ENCODE data around the gene CLEC3A. TPM values are rescaled to one million over a fixed set of nuclear protein-coding genes. Genes with fewer than 3 reads are reported as not detected.

The CLEC3A gene
- total RNA-seq, 2 donors from 2014 or later: not detected

DNA sequence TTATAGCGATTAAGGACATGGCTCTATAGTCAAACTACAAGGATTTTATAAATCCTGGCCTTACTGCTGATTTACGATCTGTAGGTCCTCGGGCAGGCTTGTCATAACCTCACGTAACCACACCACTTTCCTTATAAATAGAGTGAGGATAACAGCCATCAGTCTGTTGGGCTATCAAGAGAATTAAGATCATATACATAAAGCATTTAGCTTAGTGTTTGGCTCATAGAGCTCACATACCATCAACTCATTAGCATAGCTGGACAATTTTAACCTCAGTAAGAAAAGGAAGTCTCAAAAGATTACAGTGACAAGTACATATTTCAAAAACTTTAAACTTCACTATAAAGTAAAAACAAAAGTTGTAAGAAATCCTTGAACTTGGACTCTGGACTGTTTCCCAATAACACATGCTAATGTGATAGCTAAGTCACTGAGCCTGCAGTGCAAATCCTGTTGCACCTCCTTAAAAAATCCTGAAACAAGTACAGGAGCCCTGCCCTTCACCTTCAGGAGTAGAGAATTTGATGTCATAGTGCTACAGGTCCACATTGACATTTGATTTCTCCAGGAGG is 20.8 kb upstream of the CLEC3A start:
- DNase-seq (ENCODE audit: low spot score): no peak
- H3K4me1 Mint-ChIP-seq (ENCODE audit: low read depth in 2 of 2): no peaks in the 10 kb centered on the region
- no peak overlapping the region for H3K4me3 Mint-ChIP-seq
- no peaks in the 10 kb centered on the region for H3K9me3 Mint-ChIP-seq
- no peak for ATAC-seq
- no peaks in the 10 kb centered on the region for H3K36me3 Mint-ChIP-seq
- H3K27ac Mint-ChIP-seq: no peak overlapping the region
- no peaks in the 10 kb centered on the region for H3K27me3 Mint-ChIP-seq

DNA sequence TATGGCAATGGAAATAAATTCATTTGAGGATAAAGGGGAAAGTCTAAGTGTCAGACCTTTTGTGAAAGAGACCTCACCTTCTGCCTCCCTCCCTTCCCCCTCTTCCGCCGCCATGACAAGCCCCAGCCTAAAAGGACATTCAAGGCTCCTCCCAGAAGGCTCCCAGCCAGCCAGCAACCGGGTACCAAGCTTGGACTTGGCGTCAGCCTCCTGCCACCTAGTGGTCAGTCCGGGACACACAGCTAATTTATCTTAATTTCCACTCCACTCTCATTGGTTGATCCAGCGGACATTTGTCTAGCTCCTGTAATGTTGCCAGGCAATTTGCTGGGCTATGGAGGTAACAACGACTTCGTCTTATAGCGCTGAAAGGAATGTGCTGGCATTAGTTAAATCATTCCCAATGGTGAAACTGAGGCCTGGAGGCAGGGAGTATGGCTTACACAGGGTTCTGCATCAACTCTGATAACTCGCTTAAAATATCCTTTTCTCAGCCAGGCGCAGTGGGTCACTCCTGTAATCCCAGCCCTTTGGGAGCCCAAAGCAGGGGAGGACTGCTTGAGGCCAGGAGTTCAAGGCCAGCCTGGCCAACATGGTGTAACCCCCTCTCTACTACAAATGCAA is 19.3 kb upstream of the CLEC3A start:
- peak; percentile 62 for DNase-seq (ENCODE audit: low spot score)
- Mint-ChIP-seq H3K27me3 (no peaks in the 10 kb centered on the region), H3K4me1 (ENCODE audit: low read depth in 2 of 2) (no peaks in the 10 kb centered on the region), H3K4me3 (no peak overlapping the region), H3K9me3 (no peaks in the 10 kb centered on the region), H3K36me3 (no peaks in the 10 kb centered on the region), H3K27ac (no peak overlapping the region)
- peak; percentile 79 to 86 for ATAC-seq

DNA sequence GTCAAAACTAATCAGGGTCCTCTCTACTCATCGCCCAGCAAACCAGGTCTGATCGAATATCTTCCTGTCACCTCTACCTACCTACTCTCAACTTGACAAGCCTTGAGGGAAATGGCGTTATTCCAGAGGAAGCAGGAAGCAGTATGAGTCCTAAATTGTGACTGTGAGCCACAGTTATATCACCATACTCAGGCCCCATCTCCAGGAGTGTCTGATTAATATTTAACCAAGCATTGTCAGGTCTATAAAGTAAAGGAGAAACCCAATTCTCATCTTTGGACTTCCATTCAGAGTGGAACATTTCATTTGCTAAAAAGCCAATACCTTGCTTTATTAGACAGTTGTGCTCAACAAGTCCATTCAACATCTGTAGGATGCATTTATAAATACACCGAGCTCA is 17.8 kb upstream of the CLEC3A start:
- DNase-seq (ENCODE audit: low spot score): no peak
- ATAC-seq: no peak
- no peak overlapping the region for H3K27ac Mint-ChIP-seq
- no peaks in the 10 kb centered on the region for H3K4me1 Mint-ChIP-seq (ENCODE audit: low read depth in 2 of 2)
- no peaks in the 10 kb centered on the region for H3K27me3 Mint-ChIP-seq
- H3K4me3 Mint-ChIP-seq: no peak overlapping the region
- no peaks in the 10 kb centered on the region for H3K36me3 Mint-ChIP-seq
- H3K9me3 Mint-ChIP-seq: no peaks in the 10 kb centered on the region

- Mint-ChIP-seq H3K36me3 (no peaks in the 10 kb centered on the region), H3K27ac (no peak overlapping the region), H3K4me1 (ENCODE audit: low read depth in 2 of 2) (no peaks in the 10 kb centered on the region), H3K4me3 (no peak overlapping the region), H3K9me3 (no peaks in the 10 kb centered on the region), H3K27me3 (peaks cover 2 to 3% of the 10 kb centered on the region in 2 donors)
- no peak for DNase-seq (ENCODE audit: low spot score)
- ATAC-seq: no peak
Observed at GRCh38 chr16:78005881-78006280, 16.5 kb upstream of the CLEC3A start.

GRCh38 chr16:78007121-78007520 is 15.2 kb upstream of the CLEC3A start:
- peak in 1 of 2 donors; percentile 40 for ATAC-seq
- no peak overlapping the region for H3K27ac Mint-ChIP-seq
- DNase-seq (ENCODE audit: low spot score): no peak
- no peaks in the 10 kb centered on the region for H3K9me3 Mint-ChIP-seq
- H3K27me3 Mint-ChIP-seq: peaks cover 3 to 9% of the 10 kb centered on the region in 2 donors
- H3K4me3 Mint-ChIP-seq: no peak overlapping the region
- no peaks in the 10 kb centered on the region for H3K4me1 Mint-ChIP-seq (ENCODE audit: low read depth in 2 of 2)
- H3K36me3 Mint-ChIP-seq: no peaks in the 10 kb centered on the region

DNA sequence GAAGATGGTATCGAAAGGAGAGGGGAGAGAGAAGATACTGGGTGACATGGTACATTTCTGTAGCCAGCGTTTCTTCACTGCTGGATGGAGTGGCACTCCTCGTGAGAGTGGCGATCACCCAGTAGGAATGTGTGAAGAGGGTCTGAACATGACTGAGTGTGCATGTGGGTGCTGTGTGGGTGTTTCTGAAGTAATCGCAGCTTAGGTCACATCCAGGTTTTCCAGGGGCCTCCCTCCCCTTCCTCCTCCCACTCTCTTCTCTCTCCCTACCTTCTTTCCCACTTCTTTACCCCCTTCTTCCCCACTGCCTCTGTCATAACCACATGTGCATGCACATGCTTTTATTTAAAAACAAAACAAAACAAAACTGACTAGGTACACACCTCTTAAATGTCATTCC is 1.8 kb downstream of the CLEC3A start:
- ATAC-seq: no peak
- Mint-ChIP-seq H3K4me3 (no peak overlapping the region), H3K36me3 (no peaks in the 10 kb centered on the region), H3K4me1 (ENCODE audit: low read depth in 2 of 2) (no peaks in the 10 kb centered on the region), H3K27ac (no peak overlapping the region), H3K27me3 (peaks cover 4 to 26% of the 10 kb centered on the region in 2 donors), H3K9me3 (no peaks in the 10 kb centered on the region)
- no peak for DNase-seq (ENCODE audit: low spot score)

DNA sequence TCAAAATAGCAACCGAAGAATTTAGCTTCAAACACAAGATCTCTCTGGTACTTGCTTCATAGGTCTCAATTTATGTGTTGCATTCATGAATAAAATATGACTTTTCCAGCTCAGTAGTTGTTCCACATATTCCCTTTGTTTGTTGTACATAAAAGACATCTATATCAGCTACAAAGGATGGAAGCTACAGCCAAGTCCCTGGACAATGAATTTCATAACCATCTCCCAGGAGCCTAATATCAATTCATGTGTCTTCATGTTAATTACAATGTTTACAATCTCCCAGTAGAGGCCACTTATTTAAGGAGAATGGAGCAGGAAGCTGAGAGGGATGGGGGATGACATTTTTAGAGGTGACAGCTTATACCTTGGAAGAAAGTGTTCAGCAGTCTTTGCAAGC is 3.3 kb downstream of the CLEC3A start:
- Mint-ChIP-seq H3K9me3 (no peaks in the 10 kb centered on the region), H3K4me1 (ENCODE audit: low read depth in 2 of 2) (no peaks in the 10 kb centered on the region), H3K4me3 (no peak overlapping the region), H3K27me3 (peaks cover 7 to 25% of the 10 kb centered on the region in 2 donors), H3K27ac (no peak overlapping the region), H3K36me3 (no peaks in the 10 kb centered on the region)
- DNase-seq (ENCODE audit: low spot score) (no peak), ATAC-seq (no peak)

DNA sequence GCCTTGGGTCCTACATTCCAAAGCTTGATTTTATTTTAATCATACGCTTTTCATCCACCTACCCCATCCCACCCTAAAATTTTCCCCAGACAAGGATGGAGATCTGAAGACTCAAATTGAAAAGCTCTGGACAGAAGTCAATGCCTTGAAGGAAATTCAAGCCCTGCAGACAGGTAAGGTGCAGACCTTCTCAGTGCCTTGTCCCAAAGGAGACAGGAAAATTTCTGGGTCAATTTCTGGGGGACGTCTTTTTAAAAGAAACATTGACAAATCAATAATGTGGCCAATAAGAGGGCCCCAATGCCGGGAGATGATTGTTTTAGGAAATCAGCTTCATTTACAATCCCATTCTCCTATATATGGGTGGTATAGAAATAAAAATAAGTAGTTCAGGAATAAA is 5.7 kb downstream of the CLEC3A start:
- no peak overlapping the region for H3K4me3 Mint-ChIP-seq
- no peaks in the 10 kb centered on the region for H3K4me1 Mint-ChIP-seq (ENCODE audit: low read depth in 2 of 2)
- DNase-seq (ENCODE audit: low spot score) (no peak), ATAC-seq (no peak)
- H3K36me3 Mint-ChIP-seq: no peaks in the 10 kb centered on the region
- H3K27me3 Mint-ChIP-seq: peaks cover 9 to 25% of the 10 kb centered on the region in 2 donors
- no peaks in the 10 kb centered on the region for H3K9me3 Mint-ChIP-seq
- no peak overlapping the region for H3K27ac Mint-ChIP-seq

- no peaks in the 10 kb centered on the region for H3K9me3 Mint-ChIP-seq
- no peak overlapping the region for H3K4me3 Mint-ChIP-seq
- no peaks in the 10 kb centered on the region for H3K4me1 Mint-ChIP-seq (ENCODE audit: low read depth in 2 of 2)
- ATAC-seq (no peak), DNase-seq (ENCODE audit: low spot score) (no peak)
- H3K27me3 Mint-ChIP-seq: peaks cover 31 to 34% of the 10 kb centered on the region in 2 donors
- no peak overlapping the region for H3K27ac Mint-ChIP-seq
- H3K36me3 Mint-ChIP-seq: no peaks in the 10 kb centered on the region
Observed at GRCh38 chr16:78034530-78034929, 12.2 kb downstream of the CLEC3A start.

DNA sequence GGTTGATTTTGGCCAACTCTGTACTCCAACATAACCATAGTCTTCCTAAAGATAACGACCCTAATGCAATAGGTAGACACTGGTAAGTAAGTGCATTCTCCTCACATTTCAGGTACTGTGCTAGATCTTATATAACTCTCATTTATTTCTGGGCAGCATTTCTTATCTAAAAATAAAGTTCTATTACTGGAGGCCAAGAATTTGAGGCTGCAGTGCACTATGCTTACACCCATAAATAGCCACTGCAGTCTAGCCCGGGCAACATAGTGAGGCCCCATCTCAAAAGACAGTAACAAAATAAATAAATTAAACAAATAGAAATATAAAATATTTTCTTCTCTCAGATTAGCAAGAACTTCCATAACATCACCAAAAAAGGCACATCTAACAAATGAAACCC is 12.7 kb downstream of the CLEC3A start:
- DNase-seq (ENCODE audit: low spot score): no peak
- H3K27ac Mint-ChIP-seq: no peak overlapping the region
- H3K27me3 Mint-ChIP-seq: peaks cover 31 to 35% of the 10 kb centered on the region in 2 donors
- H3K36me3 Mint-ChIP-seq: no peaks in the 10 kb centered on the region
- no peaks in the 10 kb centered on the region for H3K4me1 Mint-ChIP-seq (ENCODE audit: low read depth in 2 of 2)
- no peak for ATAC-seq
- H3K4me3 Mint-ChIP-seq: no peak overlapping the region
- no peaks in the 10 kb centered on the region for H3K9me3 Mint-ChIP-seq

DNA sequence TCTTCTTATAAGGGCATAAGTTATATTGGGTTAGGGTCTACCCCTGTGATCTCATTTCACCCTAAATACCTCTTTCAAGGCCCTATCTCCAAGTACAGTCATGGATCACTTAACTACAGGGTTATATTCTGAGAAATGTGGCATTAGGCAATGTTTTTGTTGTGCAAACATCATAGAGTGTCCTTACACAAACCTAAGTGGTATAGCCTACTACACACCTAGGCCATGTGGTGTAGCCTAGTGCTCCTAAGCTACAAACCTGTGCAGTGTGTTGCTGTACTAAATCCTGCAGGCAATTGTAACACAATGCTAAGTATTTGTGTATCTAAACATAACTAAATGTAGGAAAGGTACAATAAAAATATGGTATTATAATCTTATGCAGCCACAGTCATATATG is 18.0 kb downstream of the CLEC3A start:
- H3K27me3 Mint-ChIP-seq: peaks cover 35 to 42% of the 10 kb centered on the region in 2 donors
- no peaks in the 10 kb centered on the region for H3K9me3 Mint-ChIP-seq
- ATAC-seq (no peak), DNase-seq (ENCODE audit: low spot score) (no peak)
- H3K27ac Mint-ChIP-seq: no peak overlapping the region
- H3K36me3 Mint-ChIP-seq: no peaks in the 10 kb centered on the region
- no peak overlapping the region for H3K4me3 Mint-ChIP-seq
- no peaks in the 10 kb centered on the region for H3K4me1 Mint-ChIP-seq (ENCODE audit: low read depth in 2 of 2)

DNA sequence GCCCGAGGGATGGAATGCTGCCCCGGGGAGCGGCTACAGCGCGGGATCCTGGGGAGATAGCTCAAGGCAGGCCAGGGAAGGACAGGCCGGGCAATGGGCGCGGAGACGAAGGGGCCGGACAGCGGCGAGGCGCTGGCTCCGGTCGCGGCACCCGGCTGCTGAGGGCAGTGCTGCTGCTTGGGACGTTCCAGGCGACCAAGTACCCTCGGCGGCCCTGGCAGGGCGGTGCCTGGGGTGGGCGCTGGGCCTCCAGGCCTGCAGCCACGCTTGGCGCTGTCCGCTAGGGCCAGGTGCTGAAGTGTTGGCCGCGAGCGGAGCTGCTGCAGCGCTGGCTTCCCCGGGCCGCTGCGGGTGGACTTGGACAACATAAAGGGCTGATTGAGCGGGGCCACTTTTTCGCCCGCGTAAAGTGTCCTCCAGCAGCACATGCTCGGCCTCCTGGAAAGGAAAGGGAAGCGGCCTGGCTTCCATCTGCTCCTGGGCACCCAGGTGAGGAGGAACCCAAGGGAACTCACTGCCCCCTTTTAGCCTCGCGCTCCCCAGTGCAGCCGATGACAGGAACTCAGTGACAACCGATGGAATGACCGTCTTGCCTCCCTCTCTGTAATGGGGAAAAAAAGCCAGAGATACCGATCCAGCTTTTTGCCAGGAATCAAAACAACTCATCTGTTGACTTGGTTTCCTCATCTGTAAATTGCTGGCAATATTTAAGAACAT is 23.7 kb downstream of the CLEC3A start:
- DNase-seq (ENCODE audit: low spot score) (no peak), ATAC-seq (peak; percentile 60 to 77)
- H3K36me3 Mint-ChIP-seq: no peaks in the 10 kb centered on the region
- H3K4me1 Mint-ChIP-seq (ENCODE audit: low read depth in 2 of 2): no peaks in the 10 kb centered on the region
- no peak overlapping the region for H3K4me3 Mint-ChIP-seq
- no peaks in the 10 kb centered on the region for H3K9me3 Mint-ChIP-seq
- no peak overlapping the region for H3K27ac Mint-ChIP-seq
- H3K27me3 Mint-ChIP-seq: peaks cover 16 to 24% of the 10 kb centered on the region in 2 donors

DNA sequence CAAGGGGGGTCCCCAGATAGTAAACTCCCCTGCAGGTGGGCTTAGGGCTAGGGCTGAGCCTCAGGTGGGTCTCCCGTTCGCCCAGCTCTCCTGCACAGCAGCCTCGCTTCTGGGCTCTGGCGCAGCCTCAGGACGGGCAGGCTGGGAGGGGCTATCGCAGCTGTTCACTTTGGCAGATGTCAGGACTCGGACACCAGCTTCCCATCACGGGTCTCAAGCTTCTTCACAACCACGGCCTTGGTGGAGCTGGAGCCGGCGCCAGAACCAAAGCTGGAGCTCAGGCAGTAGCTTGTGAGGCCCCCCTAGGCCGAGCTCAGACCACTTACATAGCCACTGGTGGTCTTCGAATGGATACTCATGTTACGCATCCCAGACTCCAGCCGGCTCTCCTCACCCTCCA is 26.0 kb downstream of the CLEC3A start:
- Mint-ChIP-seq H3K4me1 (ENCODE audit: low read depth in 2 of 2) (no peaks in the 10 kb centered on the region), H3K4me3 (no peak overlapping the region), H3K27ac (no peak overlapping the region), H3K9me3 (no peaks in the 10 kb centered on the region), H3K36me3 (no peaks in the 10 kb centered on the region), H3K27me3 (peaks cover 12 to 14% of the 10 kb centered on the region in 2 donors)
- ATAC-seq: no peak
- DNase-seq (ENCODE audit: low spot score): no peak

DNA sequence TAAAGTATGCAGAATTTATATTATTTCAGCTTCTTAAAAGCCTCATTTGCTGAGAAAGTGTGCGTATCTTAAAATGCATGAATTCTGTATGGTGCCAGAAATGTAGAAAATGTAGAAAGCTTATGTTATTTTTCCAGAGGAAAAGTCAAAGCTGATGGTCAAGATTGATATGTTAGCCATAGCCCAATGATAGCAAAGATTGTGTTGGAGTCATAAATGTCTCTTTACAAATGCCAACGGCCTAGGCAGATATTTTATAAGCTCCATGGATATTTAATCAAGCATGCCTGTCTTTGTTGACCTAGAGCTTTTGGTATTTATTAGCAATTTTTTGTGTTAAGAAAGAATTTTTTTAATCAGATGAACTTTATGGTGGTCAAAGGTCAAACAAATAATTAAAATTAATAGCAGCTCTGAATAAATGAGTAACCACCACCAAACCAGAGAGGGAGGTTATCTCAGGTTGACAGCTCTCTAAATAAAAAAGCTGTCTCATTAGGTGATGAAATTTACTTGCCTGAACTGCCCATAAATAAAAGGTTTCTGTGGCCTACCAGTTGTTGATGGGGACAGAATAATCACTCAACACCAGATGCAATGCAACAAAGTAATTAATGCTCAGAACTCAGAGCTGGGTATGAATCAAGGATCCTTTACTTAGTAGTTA is 28.5 kb downstream of the CLEC3A start:
- no peak for DNase-seq (ENCODE audit: low spot score)

More for the DNA sequence above, 28.5 kb downstream of the CLEC3A start:
- ATAC-seq: no peak
- Mint-ChIP-seq H3K4me3 (no peak overlapping the region), H3K36me3 (no peaks in the 10 kb centered on the region), H3K9me3 (no peaks in the 10 kb centered on the region), H3K4me1 (ENCODE audit: low read depth in 2 of 2) (no peaks in the 10 kb centered on the region), H3K27me3 (peaks cover 8 to 13% of the 10 kb centered on the region in 2 donors), H3K27ac (no peak overlapping the region)

Data from natural killer cell treated with Interleukin-12 subunit alpha and Interleukin-12 subunit beta and Interleukin-15 and Interleukin-18, amount 100 ng/mL, for 72 hours (primary cell).